ENCODE data around the gene LIPC. TPM values are rescaled to one million over a fixed set of nuclear protein-coding genes. Genes with fewer than 3 reads are reported as not detected.
A peak's percentile ranks its signal among the peaks of the same experiment; 100 is the strongest.

LIPC gene
- total RNA-seq, 2 donors from 2014 or later: 0.17 to 0.26 TPM

DNA sequence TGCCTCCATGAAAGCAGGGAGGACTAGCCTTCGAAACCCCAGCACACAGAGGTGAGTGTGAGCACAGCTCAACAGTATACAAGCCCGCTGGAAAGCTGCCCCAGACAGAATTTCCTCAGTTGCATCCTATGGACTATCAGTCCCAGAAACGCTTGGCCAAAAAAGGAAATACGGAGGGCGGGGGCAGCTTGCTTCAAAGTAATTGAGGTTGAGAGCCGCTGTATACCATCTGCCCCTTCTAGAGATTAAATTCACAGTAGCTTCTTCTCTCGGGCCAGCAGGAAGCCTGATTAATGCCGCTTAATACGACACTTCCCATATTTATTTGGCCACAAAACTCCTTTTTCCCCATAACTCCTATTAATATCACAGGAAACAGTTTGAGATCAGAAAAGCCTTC lies 88.7 kb downstream of the LIPC start:
- no peak overlapping the region for H3K4me3 Mint-ChIP-seq
- no peaks in the 10 kb centered on the region for H3K9me3 Mint-ChIP-seq
- H3K27ac Mint-ChIP-seq: no peak overlapping the region
- no peak for ATAC-seq (replicated peaks)
- H3K36me3 Mint-ChIP-seq (ENCODE audit: low read depth): no peaks in the 10 kb centered on the region
- peaks cover 20% of the 10 kb centered on the region for H3K4me1 Mint-ChIP-seq
- no peaks in the 10 kb centered on the region for H3K27me3 Mint-ChIP-seq

DNA sequence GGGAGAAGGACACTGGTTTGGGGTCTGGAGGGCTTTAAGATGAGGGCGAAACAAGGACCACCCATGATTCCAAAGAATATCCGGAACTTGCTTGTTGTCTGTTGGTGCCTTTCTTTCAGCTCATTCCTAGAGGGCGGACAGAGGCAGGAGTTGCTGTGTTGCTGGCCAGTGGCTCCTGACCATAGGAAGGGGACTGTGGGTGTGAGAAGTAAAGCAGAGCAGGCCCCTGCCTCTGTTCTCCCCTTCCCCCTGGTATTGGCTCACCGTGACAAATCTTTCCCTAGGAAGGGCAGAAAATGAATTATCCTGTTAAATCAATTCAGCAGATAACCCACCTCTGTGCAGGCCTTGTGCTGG lies 89.1 kb downstream of the LIPC start:
- Mint-ChIP-seq H3K36me3 (ENCODE audit: low read depth) (no peaks in the 10 kb centered on the region), H3K4me3 (no peak overlapping the region), H3K9me3 (no peaks in the 10 kb centered on the region), H3K4me1 (peaks cover 16% of the 10 kb centered on the region), H3K27ac (no peak overlapping the region), H3K27me3 (no peaks in the 10 kb centered on the region)
- no peak for ATAC-seq (replicated peaks)

DNA sequence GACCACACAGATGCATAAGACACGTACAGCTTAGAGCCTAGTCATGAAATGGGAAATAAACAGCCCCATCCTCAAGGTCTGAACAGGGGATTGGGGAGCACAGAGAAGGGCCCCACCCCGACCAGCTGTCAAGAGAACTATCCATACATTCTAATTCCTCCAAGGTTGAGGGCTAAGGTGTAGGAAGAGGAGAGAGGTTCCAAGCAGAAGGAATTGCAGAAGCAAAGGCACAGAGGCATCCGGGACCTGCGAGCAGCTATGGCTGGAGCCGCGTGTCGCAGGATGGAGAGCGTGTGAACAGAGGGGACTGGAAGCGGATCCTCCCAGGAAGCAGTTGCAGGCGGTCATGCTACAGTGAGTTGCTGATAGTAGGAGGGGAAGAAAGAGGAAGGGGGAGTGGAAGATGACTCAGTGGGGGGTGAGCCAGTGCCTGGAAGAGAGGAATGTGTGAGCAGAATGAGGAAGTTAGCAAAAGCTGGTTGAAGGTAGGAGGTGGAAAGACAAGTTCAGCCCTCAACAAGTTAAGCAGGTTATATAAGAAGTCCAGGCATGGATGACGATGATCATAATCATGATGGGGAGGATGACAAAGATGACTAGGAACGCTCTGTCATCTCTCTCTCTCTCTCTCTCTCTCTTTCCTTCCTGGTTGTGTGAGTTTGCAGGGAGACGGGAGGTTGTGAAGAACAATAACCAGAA lies 89.7 kb downstream of the LIPC start:
- Mint-ChIP-seq H3K9me3 (no peaks in the 10 kb centered on the region), H3K4me3 (no peak overlapping the region), H3K36me3 (ENCODE audit: low read depth) (no peaks in the 10 kb centered on the region), H3K27ac (peak overlapping the region; percentile 16), H3K4me1 (peaks cover 14% of the 10 kb centered on the region), H3K27me3 (no peaks in the 10 kb centered on the region)
- no peak for ATAC-seq (replicated peaks)

DNA sequence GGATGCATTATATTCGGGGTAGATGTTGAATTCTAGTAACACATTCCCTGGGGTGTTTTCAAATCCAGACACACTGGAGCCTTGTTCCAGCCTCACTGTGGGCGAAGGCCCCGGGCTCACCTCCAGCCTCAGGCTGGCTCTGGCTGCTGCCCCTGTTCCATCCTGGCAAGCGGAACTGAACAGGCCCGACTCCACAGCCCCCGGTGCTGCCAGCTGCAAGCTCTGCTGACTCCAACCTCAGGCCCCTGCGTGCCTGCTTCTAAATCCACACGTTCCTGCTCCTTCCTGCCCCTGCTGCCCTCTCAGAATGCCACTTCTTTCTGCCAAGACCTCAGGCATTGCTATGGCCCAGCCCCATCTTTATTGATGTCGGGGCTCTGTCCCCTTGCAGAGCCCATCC lies 90.6 kb downstream of the LIPC start:
- H3K27ac Mint-ChIP-seq: peak overlapping the region; percentile 16
- H3K9me3 Mint-ChIP-seq: no peaks in the 10 kb centered on the region
- no peaks in the 10 kb centered on the region for H3K27me3 Mint-ChIP-seq
- ATAC-seq (replicated peaks): no peak
- no peak overlapping the region for H3K4me3 Mint-ChIP-seq
- H3K36me3 Mint-ChIP-seq (ENCODE audit: low read depth): no peaks in the 10 kb centered on the region
- peaks cover 10% of the 10 kb centered on the region for H3K4me1 Mint-ChIP-seq

DNA sequence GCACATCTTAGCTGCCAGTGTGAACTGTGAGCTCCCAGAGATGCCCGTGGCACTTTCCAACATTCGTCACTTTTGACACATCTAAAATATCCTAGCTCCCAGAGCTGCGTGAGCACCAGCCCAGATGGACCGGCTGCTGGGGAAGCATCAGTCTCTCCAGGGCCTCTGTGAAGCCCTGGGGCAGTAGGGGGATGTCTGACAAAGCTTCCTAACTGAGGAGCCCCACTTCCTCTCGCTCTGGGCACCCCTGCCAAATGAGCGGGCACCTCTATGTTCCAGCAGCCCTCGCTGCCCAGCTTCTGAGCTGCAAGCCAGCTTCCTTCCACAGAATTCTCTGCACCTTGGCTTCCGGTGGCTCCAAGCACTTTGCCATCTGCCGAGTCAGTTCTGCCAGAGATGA lies 91.1 kb downstream of the LIPC start:
- ATAC-seq (replicated peaks): no peak
- Mint-ChIP-seq H3K27me3 (no peaks in the 10 kb centered on the region), H3K4me3 (no peak overlapping the region), H3K4me1 (peaks cover 10% of the 10 kb centered on the region), H3K36me3 (ENCODE audit: low read depth) (no peaks in the 10 kb centered on the region), H3K27ac (no peak overlapping the region), H3K9me3 (no peaks in the 10 kb centered on the region)

DNA sequence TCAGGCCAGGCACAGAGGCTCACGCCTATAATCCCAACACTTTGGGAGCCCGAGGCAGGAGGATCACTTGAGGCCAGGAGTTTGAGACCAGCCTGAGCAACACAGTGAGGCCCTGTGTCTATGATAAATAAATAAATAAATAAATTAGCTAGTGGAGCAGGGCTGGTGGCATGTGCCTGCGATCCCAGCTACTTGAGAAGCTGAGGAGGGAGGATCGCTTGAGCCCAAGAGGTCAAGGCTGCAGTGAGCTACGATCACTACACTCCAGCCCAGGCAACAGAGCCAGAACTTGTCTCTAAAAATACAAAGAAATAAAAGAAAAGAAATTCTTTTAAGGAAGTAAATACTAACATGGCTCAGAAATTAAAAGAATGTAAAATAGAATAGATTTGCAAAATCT lies 91.8 kb downstream of the LIPC start:
- no peaks in the 10 kb centered on the region for H3K36me3 Mint-ChIP-seq (ENCODE audit: low read depth)
- H3K27ac Mint-ChIP-seq: no peak overlapping the region
- no peaks in the 10 kb centered on the region for H3K27me3 Mint-ChIP-seq
- H3K9me3 Mint-ChIP-seq: no peaks in the 10 kb centered on the region
- ATAC-seq (replicated peaks): no peak
- H3K4me3 Mint-ChIP-seq: no peak overlapping the region
- peaks cover 8% of the 10 kb centered on the region for H3K4me1 Mint-ChIP-seq

DNA sequence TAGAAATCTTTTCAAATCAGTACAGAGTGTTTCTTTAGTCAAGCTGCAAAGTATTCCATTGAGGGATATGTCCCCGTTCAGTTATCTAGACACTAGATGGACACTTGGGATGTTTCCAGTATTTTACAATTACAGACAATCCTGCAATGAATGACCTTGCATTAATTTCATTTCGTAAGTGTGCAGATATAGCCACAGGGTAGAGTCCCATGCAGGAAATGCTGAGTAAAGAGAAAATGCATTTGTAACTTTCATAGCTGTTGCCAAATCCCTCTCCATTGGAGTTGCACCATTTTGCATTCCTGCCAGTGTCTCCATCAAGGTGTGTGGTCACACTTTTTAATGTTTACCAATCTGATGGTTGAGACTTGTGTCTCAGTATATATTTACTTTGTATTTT lies 92.5 kb downstream of the LIPC start:
- Mint-ChIP-seq H3K4me1 (peaks cover 7% of the 10 kb centered on the region), H3K4me3 (no peak overlapping the region)
- no peak for ATAC-seq (replicated peaks)

DNA sequence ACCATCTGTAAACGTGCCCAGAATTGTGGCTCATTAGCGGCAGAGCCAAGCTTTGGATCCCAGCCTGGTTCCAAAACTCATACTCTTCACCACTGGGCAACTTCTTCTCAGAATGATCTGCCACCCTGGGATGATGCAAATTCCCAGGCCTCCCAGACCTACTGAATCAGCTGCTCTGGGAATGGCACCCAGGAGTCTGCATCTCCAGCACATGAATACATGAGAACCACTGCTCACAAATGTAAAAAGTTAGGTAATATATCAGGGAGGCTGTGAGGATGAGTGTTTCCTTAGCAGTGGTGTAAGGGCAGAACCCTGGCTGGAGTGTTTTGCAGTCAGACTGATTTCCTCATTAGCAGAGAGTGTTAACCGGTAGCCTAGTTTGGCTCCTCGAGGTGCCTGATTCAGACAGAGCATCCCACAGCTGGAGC lies 94.2 kb downstream of the LIPC start:
- Mint-ChIP-seq H3K9me3 (no peaks in the 10 kb centered on the region), H3K36me3 (ENCODE audit: low read depth) (no peaks in the 10 kb centered on the region), H3K27ac (no peak overlapping the region), H3K4me1 (peaks cover 7% of the 10 kb centered on the region), H3K4me3 (no peak overlapping the region), H3K27me3 (no peaks in the 10 kb centered on the region)
- no peak for ATAC-seq (replicated peaks)

More for the DNA sequence above, 92.5 kb downstream of the LIPC start:
- no peak overlapping the region for H3K27ac Mint-ChIP-seq
- no peaks in the 10 kb centered on the region for H3K36me3 Mint-ChIP-seq (ENCODE audit: low read depth)
- no peaks in the 10 kb centered on the region for H3K27me3 Mint-ChIP-seq
- no peaks in the 10 kb centered on the region for H3K9me3 Mint-ChIP-seq

DNA sequence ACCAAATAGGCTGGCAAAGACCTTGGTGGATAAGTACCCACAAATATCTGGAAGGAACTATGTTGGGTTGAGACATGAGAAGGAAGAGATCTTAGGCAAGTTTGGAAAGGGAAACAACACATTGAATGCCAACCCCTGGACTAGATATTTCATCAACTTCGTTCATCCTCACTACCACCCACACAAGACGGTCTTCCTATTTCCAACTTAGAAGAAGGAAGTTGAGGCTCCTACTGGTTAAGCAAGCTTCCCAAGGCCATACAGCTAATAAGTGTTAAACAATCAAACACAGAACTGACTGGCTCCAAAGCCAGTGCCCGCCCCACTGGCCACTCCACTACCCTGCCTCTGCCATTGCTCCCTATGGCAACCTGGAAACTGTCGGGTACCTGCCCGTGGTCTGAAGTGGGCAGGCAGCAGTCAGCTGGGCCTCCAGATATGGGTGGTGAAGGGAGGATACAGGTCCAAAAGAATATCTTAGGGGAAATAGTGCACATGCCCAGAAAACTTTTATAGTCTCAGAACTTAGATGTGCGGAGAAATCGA lies 94.9 kb downstream of the LIPC start:
- ATAC-seq (replicated peaks): no peak
- no peak overlapping the region for H3K4me3 Mint-ChIP-seq
- H3K27ac Mint-ChIP-seq: no peak overlapping the region
- no peaks in the 10 kb centered on the region for H3K9me3 Mint-ChIP-seq
- no peaks in the 10 kb centered on the region for H3K36me3 Mint-ChIP-seq (ENCODE audit: low read depth)
- no peaks in the 10 kb centered on the region for H3K27me3 Mint-ChIP-seq
- peaks cover under 1% of the 10 kb centered on the region for H3K4me1 Mint-ChIP-seq

DNA sequence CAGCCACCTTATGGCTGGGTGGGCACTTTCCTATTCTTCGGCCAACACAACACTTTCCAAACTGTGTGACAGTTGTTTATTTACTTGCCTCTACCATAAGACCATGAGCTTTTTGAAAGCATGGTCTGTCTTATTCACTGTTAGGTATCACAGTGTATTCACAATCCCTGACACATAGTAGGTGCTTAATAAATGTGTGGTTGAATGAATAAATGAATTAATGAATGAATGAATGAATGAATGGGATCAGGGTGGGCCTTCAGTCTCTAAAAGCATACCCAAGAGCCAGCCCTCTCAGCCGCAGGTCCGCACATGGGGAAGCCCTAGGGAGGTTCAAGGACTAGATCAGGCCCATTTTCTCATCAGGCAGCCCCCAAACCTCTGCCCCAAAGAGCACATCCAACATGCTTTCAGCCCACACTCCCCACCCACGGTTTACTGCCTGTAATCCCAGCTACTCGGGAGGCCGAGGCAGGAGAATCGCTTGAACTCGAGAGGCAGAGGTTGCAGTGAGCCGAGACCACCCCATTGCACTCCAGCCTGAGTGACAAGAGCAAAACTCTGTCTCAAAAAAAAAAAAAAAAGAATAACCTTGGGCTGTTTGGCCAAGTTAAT lies 95.9 kb downstream of the LIPC start:
- ATAC-seq (replicated peaks): no peak
- H3K27me3 Mint-ChIP-seq: no peaks in the 10 kb centered on the region
- H3K36me3 Mint-ChIP-seq (ENCODE audit: low read depth): no peaks in the 10 kb centered on the region
- H3K4me1 Mint-ChIP-seq: no peaks in the 10 kb centered on the region
- H3K27ac Mint-ChIP-seq: no peak overlapping the region
- H3K9me3 Mint-ChIP-seq: no peaks in the 10 kb centered on the region
- H3K4me3 Mint-ChIP-seq: no peak overlapping the region

DNA sequence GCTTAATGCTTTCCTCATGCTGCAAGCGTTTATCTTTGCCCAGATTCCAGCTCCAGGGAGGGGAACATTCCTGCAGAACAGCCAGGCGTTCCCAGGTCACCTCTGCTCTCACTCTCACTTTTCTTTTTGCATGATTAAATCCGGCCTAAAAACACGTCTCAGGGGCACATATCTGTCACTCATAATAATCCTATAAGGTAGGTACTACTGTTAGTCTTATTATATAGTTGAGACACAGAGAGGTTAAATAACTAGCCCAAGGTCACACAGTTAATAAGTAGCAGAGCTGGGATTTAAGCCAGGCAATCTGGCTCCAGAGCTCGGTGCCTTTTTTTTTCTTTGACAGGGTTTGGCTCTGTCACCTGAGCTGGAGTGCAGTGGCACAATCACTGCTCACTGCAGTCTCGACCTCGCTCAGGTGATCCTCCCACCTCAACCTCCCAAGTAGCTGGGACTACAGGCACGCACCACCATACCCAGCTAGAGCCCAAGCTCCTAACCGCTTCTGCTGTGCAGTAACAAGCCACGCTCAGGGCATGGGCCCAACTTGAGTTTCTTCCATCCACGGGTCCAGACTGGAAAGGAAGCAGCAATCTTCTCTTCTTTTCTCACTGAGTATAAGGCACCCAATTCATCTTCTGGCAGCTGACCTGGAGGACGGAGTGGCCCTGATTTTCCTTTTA lies 96.5 kb downstream of the LIPC start:
- Mint-ChIP-seq H3K9me3 (no peaks in the 10 kb centered on the region), H3K4me1 (no peaks in the 10 kb centered on the region), H3K27ac (no peak overlapping the region), H3K4me3 (no peak overlapping the region), H3K27me3 (no peaks in the 10 kb centered on the region), H3K36me3 (ENCODE audit: low read depth) (no peaks in the 10 kb centered on the region)
- no peak for ATAC-seq (replicated peaks)

DNA sequence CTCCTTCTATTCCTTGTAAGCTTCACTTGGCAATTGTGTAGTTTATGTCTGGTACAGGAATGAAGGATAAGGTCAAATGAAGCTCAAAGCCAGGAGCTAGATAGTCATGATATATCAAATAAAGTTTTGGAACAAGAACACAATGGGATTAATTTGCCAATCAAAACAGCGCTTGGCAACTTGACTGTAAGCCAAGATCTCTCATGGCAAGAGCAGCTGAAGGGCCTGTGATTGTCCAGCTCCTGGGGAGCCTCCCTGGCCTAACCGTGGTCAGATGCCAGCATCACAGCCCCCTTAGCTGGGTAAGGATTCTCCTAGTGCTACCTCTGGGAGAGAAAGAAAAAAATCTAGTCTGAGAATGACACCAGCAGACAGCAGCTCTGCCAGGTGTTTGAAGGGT lies 97.2 kb downstream of the LIPC start:
- no peak overlapping the region for H3K4me3 Mint-ChIP-seq
- no peak overlapping the region for H3K27ac Mint-ChIP-seq
- no peaks in the 10 kb centered on the region for H3K4me1 Mint-ChIP-seq
- H3K36me3 Mint-ChIP-seq (ENCODE audit: low read depth): no peaks in the 10 kb centered on the region
- H3K9me3 Mint-ChIP-seq: no peaks in the 10 kb centered on the region
- no peaks in the 10 kb centered on the region for H3K27me3 Mint-ChIP-seq
- no peak for ATAC-seq (replicated peaks)

DNA sequence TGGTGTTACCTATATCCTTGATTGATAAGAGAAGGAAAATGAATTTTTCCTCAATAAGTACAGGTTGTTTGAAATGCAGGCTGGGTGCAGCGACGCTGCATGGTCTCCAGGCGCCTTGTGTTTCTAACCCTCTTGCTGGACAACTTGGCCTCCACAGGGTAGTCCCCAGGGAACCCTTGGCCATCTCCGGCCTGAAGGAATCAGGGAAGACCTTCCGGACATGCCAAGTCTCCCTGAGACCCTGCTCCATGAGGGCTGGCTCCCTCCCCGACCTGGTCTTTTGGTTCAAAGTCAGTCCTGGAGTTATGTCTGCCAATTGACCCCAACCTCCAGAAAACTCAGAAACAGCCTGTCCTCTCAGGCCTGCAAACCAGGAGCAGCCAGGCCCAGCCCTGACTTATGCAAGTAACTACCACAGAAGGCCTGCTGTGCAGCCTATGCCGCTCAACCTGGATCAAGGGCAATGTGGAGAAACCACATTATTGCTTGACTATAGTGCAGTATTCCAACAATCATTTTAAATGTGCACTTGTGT lies 98.3 kb downstream of the LIPC start:
- no peak for ATAC-seq (replicated peaks)
- Mint-ChIP-seq H3K27ac (no peak overlapping the region), H3K9me3 (no peaks in the 10 kb centered on the region), H3K27me3 (no peaks in the 10 kb centered on the region), H3K4me3 (no peak overlapping the region), H3K4me1 (no peaks in the 10 kb centered on the region), H3K36me3 (ENCODE audit: low read depth) (no peaks in the 10 kb centered on the region)

DNA sequence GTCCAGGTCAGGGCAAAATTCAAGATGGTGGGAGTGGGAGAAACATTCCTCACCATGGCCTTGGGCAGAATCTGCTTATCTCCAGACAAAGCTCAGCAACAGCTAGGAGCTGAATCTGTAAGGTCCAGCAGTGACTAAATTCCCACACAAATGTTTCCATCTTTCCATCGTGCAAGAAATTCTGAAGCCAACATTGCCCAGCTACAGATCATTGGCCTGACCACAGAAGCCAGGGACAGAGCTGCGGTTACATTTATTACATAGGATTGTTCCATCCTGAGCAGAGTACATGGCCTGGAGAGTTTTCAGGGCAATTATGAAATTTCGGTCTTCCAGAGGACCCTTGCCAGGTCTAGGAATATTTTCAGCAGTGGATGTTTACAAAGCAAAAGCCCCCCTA lies 100.3 kb downstream of the LIPC start:
- Mint-ChIP-seq H3K4me1 (no peaks in the 10 kb centered on the region), H3K4me3 (no peak overlapping the region), H3K27me3 (no peaks in the 10 kb centered on the region), H3K9me3 (no peaks in the 10 kb centered on the region), H3K36me3 (ENCODE audit: low read depth) (no peaks in the 10 kb centered on the region), H3K27ac (no peak overlapping the region)
- ATAC-seq (replicated peaks): no peak

DNA sequence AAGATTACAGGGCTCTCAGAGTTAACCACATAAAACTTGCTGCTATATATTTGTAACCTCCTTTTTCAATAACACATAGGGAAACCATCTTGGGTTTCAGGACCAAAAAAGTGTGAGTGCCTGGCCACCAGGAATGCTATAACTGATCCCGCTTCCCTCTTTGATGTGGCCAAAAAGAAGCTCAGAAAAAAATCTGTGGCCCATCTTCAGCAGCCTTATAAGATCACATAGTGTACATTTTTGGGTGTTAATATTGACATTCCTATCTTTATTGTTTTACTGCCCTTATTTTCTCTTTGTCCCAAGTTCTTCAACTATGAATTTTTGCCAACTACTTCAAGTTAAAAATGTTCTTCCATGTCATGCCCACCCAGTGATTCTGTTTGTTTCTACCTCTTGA lies 102.8 kb downstream of the LIPC start:
- no peak for ATAC-seq (replicated peaks)
- no peak overlapping the region for H3K27ac Mint-ChIP-seq
- H3K36me3 Mint-ChIP-seq (ENCODE audit: low read depth): no peaks in the 10 kb centered on the region
- no peaks in the 10 kb centered on the region for H3K27me3 Mint-ChIP-seq
- H3K9me3 Mint-ChIP-seq: no peaks in the 10 kb centered on the region
- no peaks in the 10 kb centered on the region for H3K4me1 Mint-ChIP-seq
- no peak overlapping the region for H3K4me3 Mint-ChIP-seq
